ENCODE measurements around the gene ARHGDIB. TPM values are rescaled to one million over a fixed set of nuclear protein-coding genes. Genes with fewer than 3 reads are reported as not detected.

ARHGDIB gene
- total RNA-seq, 1 experiment from 2014 or later = 1.6 TPM

GRCh38 chr12:14979468-14979867 is 18.1 kb upstream of the ARHGDIB start (continued):
- TF ChIP-seq KAT7 (CRISPR knock-in tag; IDR thresholded peaks at IDR 0.05; ENCODE audit: borderline replicate concordance) (no peak), ZNF263 (CRISPR knock-in tag; IDR thresholded peaks at IDR 0.05; ENCODE audit: low read depth) (no peak), MAX (CRISPR knock-in tag; IDR thresholded peaks at IDR 0.05) (no peak), ELF4 (CRISPR knock-in tag; IDR thresholded peaks at IDR 0.05; ENCODE audit: low read depth) (no peak), AFF4 (CRISPR knock-in tag; IDR thresholded peaks at IDR 0.05; ENCODE audit: borderline replicate concordance) (no peak), ATF1 (CRISPR knock-in tag; IDR thresholded peaks at IDR 0.05) (no peak), NR2C2 (CRISPR knock-in tag; IDR thresholded peaks at IDR 0.05) (no peak), ZNF425 (CRISPR knock-in tag; conservative IDR thresholded peaks at IDR 0.05) (no peak)

- Mint-ChIP-seq H3K27me3 (ENCODE audit: low read depth) (no peaks in the 10 kb centered on the region), H3K4me1 (no peaks in the 10 kb centered on the region), H3K36me3 (no peaks in the 10 kb centered on the region), H3K27ac (no peak overlapping the region), H3K9me3 (no peaks in the 10 kb centered on the region), H3K4me3 (no peak overlapping the region)
- CTCF ChIA-PET = no interaction called here
- DNase-seq (ENCODE audit: low spot score) (no peak), ATAC-seq (no peak)
- no peak for TF ChIP-seq JUN (CRISPR knock-in tag; IDR thresholded peaks at IDR 0.05)
- no peak for TF ChIP-seq ZNF671 (CRISPR knock-in tag; IDR thresholded peaks at IDR 0.05)
- no peak for TF ChIP-seq FOXK1 (CRISPR knock-in tag; IDR thresholded peaks at IDR 0.05)
- no peak for TF ChIP-seq GABPB1 (CRISPR knock-in tag; IDR thresholded peaks at IDR 0.05)
- TF ChIP-seq TCF7 (CRISPR knock-in tag; IDR thresholded peaks at IDR 0.05; ENCODE audit: low read depth) = no peak
- TF ChIP-seq NFE2L1 (CRISPR knock-in tag; IDR thresholded peaks at IDR 0.05) = no peak
- TF ChIP-seq OVOL2 (CRISPR knock-in tag; IDR thresholded peaks at IDR 0.05; ENCODE audit: borderline replicate concordance) = no peak
- TF ChIP-seq ETV6 (CRISPR knock-in tag; IDR thresholded peaks at IDR 0.05) = no peak
- TF ChIP-seq GRHL2 (CRISPR knock-in tag; IDR thresholded peaks at IDR 0.05; ENCODE audit: insufficient replicate concordance, severe bottlenecking) = no peak
- TF ChIP-seq ZNF121 (CRISPR knock-in tag; IDR thresholded peaks at IDR 0.05) = no peak
- TF ChIP-seq GTF2I (CRISPR knock-in tag; conservative IDR thresholded peaks at IDR 0.05) = no peak
- TF ChIP-seq NR2C2 (CRISPR knock-in tag; IDR thresholded peaks at IDR 0.05) = no peak
- no peak for TF ChIP-seq SMAD4 (CRISPR knock-in tag; IDR thresholded peaks at IDR 0.05)
- no peak for TF ChIP-seq STAT6 (CRISPR knock-in tag; conservative IDR thresholded peaks at IDR 0.05; ENCODE audit: low read depth)
- no peak for TF ChIP-seq IRF2 (CRISPR knock-in tag; IDR thresholded peaks at IDR 0.05; ENCODE audit: borderline replicate concordance, low read depth)
- POLR2A ChIA-PET = no interaction called here
Observed at GRCh38 chr12:14976658-14977057, 15.3 kb upstream of the ARHGDIB start.

All from WTC11 (cell line).